GM19438 (cell line): ENCODE measurements around the gene NEDD4L.
"Not testable (repeated sequence)": the region's sequence is repeated elsewhere in the genome, so short reads cannot be mapped to it uniquely, and the experiment has no call there.

ENCODE experiments used
- ATAC-seq: cut with Tn5 transposase; IDR thresholded peaks from one replicate; pipeline ENCODE4 v1.9.1; 2021; ENCODE audit warnings: low read depth; ENCODE audit not compliant: unreplicated experiment

Gene NEDD4L

GRCh38 chr18:58253871-58254270, 209.8 kb downstream of the NEDD4L start:
- ATAC-seq, result no peak

GRCh38 chr18:58254873-58255511, 211.0 kb downstream of the NEDD4L start:
- no peak for ATAC-seq

GRCh38 chr18:58255701-58256311, 211.8 kb downstream of the NEDD4L start:
- ATAC-seq, result no peak

GRCh38 chr18:58256316-58257080, 212.5 kb downstream of the NEDD4L start:
- ATAC-seq, result no peak

- no peak for ATAC-seq
Observed at GRCh38 chr18:58257461-58257860, 213.4 kb downstream of the NEDD4L start.

GRCh38 chr18:58258692-58259342, 214.8 kb downstream of the NEDD4L start:
- ATAC-seq, result no peak

- no peak for ATAC-seq
Observed at GRCh38 chr18:58263055-58263957, 219.3 kb downstream of the NEDD4L start.

- no peak for ATAC-seq
Observed at GRCh38 chr18:58264075-58264474, 220.0 kb downstream of the NEDD4L start.

GRCh38 chr18:58264840-58265239, 220.8 kb downstream of the NEDD4L start:
- no peak for ATAC-seq

- not testable (repeated sequence) for ATAC-seq
Observed at GRCh38 chr18:58265489-58265888, 221.5 kb downstream of the NEDD4L start.

GRCh38 chr18:58266291-58266690, 222.3 kb downstream of the NEDD4L start:
- no peak for ATAC-seq

- no peak for ATAC-seq
Observed at GRCh38 chr18:58267493-58267892, 223.5 kb downstream of the NEDD4L start.

- no peak for ATAC-seq
Observed at GRCh38 chr18:58268849-58269248, 224.8 kb downstream of the NEDD4L start.

- no peak for ATAC-seq
Observed at GRCh38 chr18:58269931-58270330, 225.9 kb downstream of the NEDD4L start.

- ATAC-seq, result no peak
Observed at GRCh38 chr18:58270396-58270795, 226.4 kb downstream of the NEDD4L start.

- ATAC-seq, result no peak
Observed at GRCh38 chr18:58271770-58272169, 227.7 kb downstream of the NEDD4L start.

- ATAC-seq, result no peak
Observed at GRCh38 chr18:58272209-58272608, 228.2 kb downstream of the NEDD4L start.

- ATAC-seq, result no peak
Observed at GRCh38 chr18:58272779-58273435, 228.9 kb downstream of the NEDD4L start.

- no peak for ATAC-seq
Observed at GRCh38 chr18:58275176-58275575, 231.2 kb downstream of the NEDD4L start.
